ENCODE data around the gene WNT6. TPM values are rescaled to one million over a fixed set of nuclear protein-coding genes. Genes with fewer than 3 reads are reported as not detected.

Gene WNT6
- total RNA-seq, 2 experiments from 2014 or later, result not detected

DNA sequence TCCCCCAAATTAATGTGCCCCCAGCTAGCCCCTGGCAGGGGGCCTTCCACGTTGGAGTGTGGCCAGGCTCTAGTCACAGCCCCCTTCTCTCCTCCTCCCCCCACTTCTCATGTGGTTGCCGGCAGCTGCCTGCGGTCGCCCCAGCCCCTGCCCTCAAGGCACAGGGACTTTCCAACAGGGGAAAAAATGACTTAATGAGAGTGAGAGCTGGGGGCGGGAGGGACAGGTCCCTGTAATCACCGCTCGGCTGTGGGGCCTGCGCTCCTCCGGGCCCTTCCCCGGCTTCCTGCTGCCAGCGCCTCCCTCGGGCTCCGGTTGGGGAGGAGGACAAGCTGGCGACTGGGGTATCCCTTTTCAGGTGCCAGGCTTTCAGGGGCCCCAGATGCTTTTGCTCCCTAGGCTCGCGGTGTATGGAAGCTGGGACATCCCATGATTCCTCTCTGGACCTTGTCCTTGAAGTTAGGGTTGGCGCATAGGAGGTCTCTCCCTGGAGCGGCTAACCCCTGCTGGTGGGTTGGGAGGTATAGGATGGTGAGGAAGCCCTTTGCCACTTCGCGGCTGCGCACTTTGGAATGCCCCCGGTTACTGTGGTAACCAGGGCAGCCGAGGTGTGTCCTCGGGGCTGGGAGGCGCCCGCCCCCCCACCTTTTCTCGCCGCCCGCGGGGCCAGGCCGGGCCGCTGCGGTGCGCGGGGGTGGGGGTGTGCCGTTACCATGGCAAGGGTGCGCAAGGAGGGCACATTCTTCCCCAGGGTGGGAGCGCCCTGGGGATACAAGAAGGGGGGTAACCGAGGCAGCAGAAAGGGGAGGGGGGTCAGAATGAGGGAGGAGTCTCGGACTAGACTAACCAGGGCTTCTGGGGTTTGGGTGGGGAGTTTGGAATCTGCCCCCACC, 37.1 kb downstream of the WNT6 start:
- Mint-ChIP-seq H3K4me1 (peaks cover 46% of the 10 kb centered on the region), H3K27ac (no peak overlapping the region), H3K27me3 (peaks cover 62% of the 10 kb centered on the region), H3K9me3 (ENCODE audit: low read depth) (no peaks in the 10 kb centered on the region), H3K36me3 (no peaks in the 10 kb centered on the region), H3K4me3 (no peak overlapping the region)
- ATAC-seq (peak; percentile 57), DNase-seq (peak; percentile 87)
- CTCF ChIA-PET, result interaction anchor here (0.6 to 15.0 kb wide), 16 partner anchors 14 to 398 kb away, joined by 3 to 735 read pairs (median 5); partner anchors contain the start of genes RNF25, STK36, WNT10A and WNT6

GRCh38 chr2:218897394-218898108, 37.9 kb downstream of the WNT6 start:
- DNase-seq (peak; percentile 58), ATAC-seq (no peak)
- Mint-ChIP-seq H3K27me3 (peaks cover 65% of the 10 kb centered on the region), H3K4me1 (peaks cover 44% of the 10 kb centered on the region), H3K36me3 (no peaks in the 10 kb centered on the region), H3K9me3 (ENCODE audit: low read depth) (no peaks in the 10 kb centered on the region), H3K4me3 (no peak overlapping the region), H3K27ac (no peak overlapping the region)
- CTCF ChIA-PET, result interaction anchor here (0.6 to 15.0 kb wide), 36 partner anchors 13 to 628 kb away, joined by 3 to 735 read pairs (median 4); partner anchors contain the start of genes AAMP, BCS1L, CDK5R2 and CNPPD1

GRCh38 chr2:218898109-218898878, 38.7 kb downstream of the WNT6 start:
- CTCF ChIA-PET, result interaction anchor here (0.9 to 15.0 kb wide), 41 partner anchors 12 to 628 kb away, joined by 3 to 735 read pairs (median 4); partner anchors contain the start of genes AAMP, BCS1L, CDK5R2 and CNPPD1
- H3K27me3 Mint-ChIP-seq, result peaks cover 64% of the 10 kb centered on the region
- H3K27ac Mint-ChIP-seq, result no peak overlapping the region
- H3K9me3 Mint-ChIP-seq (ENCODE audit: low read depth), result no peaks in the 10 kb centered on the region
- peaks cover 39% of the 10 kb centered on the region for H3K4me1 Mint-ChIP-seq
- no peaks in the 10 kb centered on the region for H3K36me3 Mint-ChIP-seq
- no peak overlapping the region for H3K4me3 Mint-ChIP-seq
- ATAC-seq (peak; percentile 57), DNase-seq (peak; percentile 84)

DNA sequence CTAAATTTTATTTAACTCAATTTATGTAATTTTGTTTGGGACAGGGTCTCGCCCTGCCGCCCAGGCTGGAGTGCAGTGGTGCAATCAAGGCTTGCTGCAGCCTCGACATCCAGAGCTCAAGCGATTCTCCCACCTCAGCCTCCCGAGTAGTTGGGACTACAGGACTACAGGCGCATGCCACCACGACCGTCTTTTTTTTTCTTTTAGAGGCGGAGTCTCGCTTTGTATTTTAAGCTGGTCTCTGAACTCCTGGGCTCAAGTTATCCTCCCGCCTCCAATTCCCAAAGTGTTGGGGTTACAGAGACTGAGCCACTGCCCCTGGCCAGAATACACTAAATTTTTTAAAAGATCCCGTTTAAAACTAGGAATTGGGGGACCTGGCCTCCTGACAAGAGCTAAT, 39.5 kb downstream of the WNT6 start:
- H3K9me3 Mint-ChIP-seq (ENCODE audit: low read depth), result no peaks in the 10 kb centered on the region
- peaks cover 59% of the 10 kb centered on the region for H3K27me3 Mint-ChIP-seq
- no peak overlapping the region for H3K4me3 Mint-ChIP-seq
- H3K36me3 Mint-ChIP-seq, result no peaks in the 10 kb centered on the region
- CTCF ChIA-PET, result interaction anchor here (1.0 to 15.0 kb wide), 13 partner anchors 8 to 317 kb away, joined by 3 to 735 read pairs (median 6); partner anchors contain the start of genes TTLL4, WNT10A and WNT6
- H3K27ac Mint-ChIP-seq, result no peak overlapping the region
- DNase-seq, result no peak
- peaks cover 32% of the 10 kb centered on the region for H3K4me1 Mint-ChIP-seq
- no peak for ATAC-seq

DNA sequence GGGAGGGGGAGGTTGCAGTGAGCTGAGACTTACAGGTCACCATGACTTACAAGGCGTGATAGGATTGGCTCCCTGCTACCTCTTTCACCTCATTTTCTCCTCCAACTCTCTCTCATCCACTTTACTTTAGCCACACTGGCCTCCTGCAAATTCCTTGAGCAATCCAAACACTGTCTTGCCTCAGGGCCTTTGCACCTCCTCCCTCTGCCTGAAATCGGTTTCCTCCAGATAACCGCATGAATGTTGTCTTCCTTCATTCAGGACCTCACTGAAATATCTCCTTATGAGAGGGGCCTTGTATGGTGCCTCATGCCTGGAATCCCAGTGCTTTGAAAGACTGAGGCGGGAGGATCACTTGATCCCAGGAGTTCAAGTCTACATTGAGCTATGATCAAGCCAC, 42.8 kb downstream of the WNT6 start:
- H3K4me3 Mint-ChIP-seq, result no peak overlapping the region
- H3K9me3 Mint-ChIP-seq (ENCODE audit: low read depth), result no peaks in the 10 kb centered on the region
- DNase-seq (no peak), ATAC-seq (no peak)
- peaks cover 11% of the 10 kb centered on the region for H3K4me1 Mint-ChIP-seq
- H3K36me3 Mint-ChIP-seq, result no peaks in the 10 kb centered on the region
- CTCF ChIA-PET, result interaction anchor here (1.7 to 15.0 kb wide), 2 partner anchors 23 to 49 kb away, joined by 6 to 735 read pairs; partner anchors contain the start of gene WNT10A
- peaks cover 62% of the 10 kb centered on the region for H3K27me3 Mint-ChIP-seq
- no peak overlapping the region for H3K27ac Mint-ChIP-seq

DNA sequence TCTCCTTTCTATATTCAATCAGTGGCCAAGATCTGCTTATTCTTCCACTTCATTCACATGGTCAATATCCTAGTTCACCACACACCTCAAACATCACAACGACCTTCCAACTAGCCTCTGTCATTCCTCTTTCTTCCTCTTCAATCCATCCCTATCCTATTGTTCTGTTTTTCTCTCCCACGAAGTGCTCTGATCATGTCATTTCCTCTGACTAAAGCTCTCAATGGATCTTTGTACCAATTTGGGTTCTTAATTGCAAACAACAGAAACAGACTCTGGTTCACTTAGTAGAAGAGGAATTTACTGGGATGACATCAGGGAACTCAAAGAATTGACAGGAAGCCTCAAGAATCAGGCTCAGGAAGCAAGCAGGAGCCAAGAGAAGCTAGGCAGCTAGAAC, 44.6 kb downstream of the WNT6 start:
- no peak for ATAC-seq
- Mint-ChIP-seq H3K36me3 (no peaks in the 10 kb centered on the region), H3K27me3 (peaks cover 56% of the 10 kb centered on the region), H3K4me3 (no peak overlapping the region), H3K27ac (no peak overlapping the region), H3K9me3 (ENCODE audit: low read depth) (no peaks in the 10 kb centered on the region), H3K4me1 (peaks cover 7% of the 10 kb centered on the region)
- DNase-seq, result no peak
- CTCF ChIA-PET, result interaction anchor here (1.7 to 15.0 kb wide), 2 partner anchors 25 to 51 kb away, joined by 6 to 735 read pairs; partner anchors contain the start of gene WNT10A

DNA sequence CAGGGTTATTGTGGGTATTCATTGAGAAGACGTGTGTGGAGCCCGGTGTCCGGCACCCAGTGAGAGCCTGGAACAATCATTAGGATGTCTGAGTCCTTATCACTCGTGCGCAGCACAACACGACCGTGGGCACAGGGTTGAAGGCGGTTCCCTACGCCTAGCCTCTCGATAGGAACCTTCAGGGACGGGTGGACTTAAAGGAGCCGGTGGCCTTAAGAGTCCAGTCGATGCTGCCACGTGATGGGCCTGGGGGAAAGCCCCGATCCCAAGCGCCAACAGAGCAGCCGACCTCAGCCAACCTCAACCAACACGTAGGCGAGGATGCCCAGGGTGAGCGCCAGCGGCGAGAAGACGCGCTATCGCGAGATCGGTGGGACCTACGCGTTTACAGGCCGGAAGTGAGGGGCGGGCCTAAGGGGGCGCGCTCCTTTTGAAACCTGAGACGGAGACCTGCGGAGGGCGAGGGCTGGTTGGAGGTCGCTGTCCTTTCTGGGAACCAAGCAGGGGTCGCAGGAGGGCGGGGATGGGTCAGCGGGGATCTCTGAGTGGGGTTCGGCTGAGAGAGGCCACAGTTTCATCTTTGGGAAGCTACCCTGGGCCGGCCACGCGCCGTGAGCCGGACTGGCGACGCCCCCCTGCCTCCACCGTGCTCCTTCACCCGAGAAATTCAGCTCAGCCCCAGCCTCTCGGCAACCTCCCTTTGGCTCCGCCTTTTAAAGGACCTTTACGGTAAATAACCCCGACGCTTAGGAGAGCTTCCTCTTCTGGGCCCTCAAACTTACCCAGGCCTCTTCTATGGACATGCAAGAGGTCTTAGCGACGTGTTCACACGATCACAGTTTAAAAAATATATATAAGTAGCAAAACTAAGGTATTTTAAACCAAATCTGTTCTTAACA, 49.4 kb downstream of the WNT6 start:
- CTCF ChIA-PET, result interaction anchor here (0.6 to 10.5 kb wide), 8 partner anchors 11 to 1395 kb away, joined by 3 to 88 read pairs (median 3); partner anchors contain the start of gene WNT6
- Mint-ChIP-seq H3K9me3 (ENCODE audit: low read depth) (no peaks in the 10 kb centered on the region), H3K27me3 (peaks cover 27% of the 10 kb centered on the region), H3K27ac (peak overlapping the region; percentile 84), H3K4me1 (peaks cover 17% of the 10 kb centered on the region), H3K4me3 (peak overlapping the region; percentile 82), H3K36me3 (no peaks in the 10 kb centered on the region)
- ATAC-seq (peak; percentile 98), DNase-seq (peak; percentile 95)

- Mint-ChIP-seq H3K9me3 (ENCODE audit: low read depth) (no peaks in the 10 kb centered on the region), H3K27me3 (peaks cover 16% of the 10 kb centered on the region), H3K4me3 (no peak overlapping the region), H3K27ac (no peak overlapping the region), H3K36me3 (no peaks in the 10 kb centered on the region), H3K4me1 (peaks cover 14% of the 10 kb centered on the region)
- no peak for ATAC-seq
- CTCF ChIA-PET, result interaction anchor here (0.7 to 10.5 kb wide), 4 partner anchors 13 to 69 kb away, joined by 3 to 88 read pairs (median 6); no protein-coding TSS in a partner anchor
- no peak for DNase-seq
Observed at GRCh38 chr2:218910741-218911140, 51.1 kb downstream of the WNT6 start.

DNA sequence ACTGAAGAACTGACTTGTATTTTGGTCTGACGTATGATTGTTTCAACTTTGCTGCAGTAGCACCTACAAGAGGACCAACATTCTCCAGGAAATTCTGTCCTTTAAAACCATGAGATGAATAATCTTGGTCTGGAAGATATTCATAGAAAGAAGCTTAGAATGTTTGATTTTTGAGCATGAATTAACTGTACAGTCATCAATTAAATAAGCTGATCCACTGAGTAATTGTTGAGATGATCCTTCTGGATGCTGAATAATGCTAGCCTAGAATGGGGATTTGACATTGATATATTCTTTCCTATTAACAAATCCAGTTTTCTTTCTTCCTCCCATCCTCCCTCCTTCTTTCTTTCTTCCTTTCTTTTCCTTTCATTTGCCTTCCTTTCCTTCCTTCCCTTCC, 60.9 kb downstream of the WNT6 start:
- Mint-ChIP-seq H3K4me3 (no peak overlapping the region), H3K36me3 (no peaks in the 10 kb centered on the region), H3K27ac (no peak overlapping the region), H3K9me3 (ENCODE audit: low read depth) (no peaks in the 10 kb centered on the region), H3K4me1 (no peaks in the 10 kb centered on the region), H3K27me3 (peaks cover 25% of the 10 kb centered on the region)
- no peak for DNase-seq
- CTCF ChIA-PET, result no interaction called here
- no peak for ATAC-seq

Data from activated CD8-positive, alpha-beta memory T cell treated with anti-CD3 and anti-CD28 coated beads, Interleukin-2, amount 10 ng/mL, durations not matched to agents 7 days and 5 days (primary cell).